Endothelial cell of umbilical vein (primary cell): ENCODE results near the gene EIF2B4. TPM values are rescaled to one million over a fixed set of nuclear protein-coding genes. Genes with fewer than 3 reads are reported as not detected.

Source experiments
- BruUV-seq: library from RNA; stranded (reverse); fragments of 400-500 nt; replicated peaks from 2 replicates; lab custom pipeline; 2021; lab: Mats Ljungman, UMichigan
- CTCF ChIA-PET: fragments of 300-600, 350-600 bp; sonication (Branson Sonifier 250); formaldehyde crosslinking; loops from one replicate; lab custom pipeline; 2021; ENCODE audit warnings: antibody characterized with exemption, inconsistent platforms; lab: Charles Lee
- POLR2A ChIA-PET: fragments of 300-600, 350-600 bp; sonication (Branson Sonifier 250); formaldehyde crosslinking; loops from one replicate; lab custom pipeline; 2021; ENCODE audit warnings: antibody characterized with exemption, inconsistent platforms; lab: Charles Lee
- DNase-seq: peaks from one replicate; pipeline ENCODE4 v3.0.0-alpha.2; 2011; ENCODE audit warnings: low read depth, low spot score
- FAIRE-seq: peaks from 2 replicates; lab custom pipeline; 2011; peaks lifted over from hg19 to GRCh38; lab: Jason Lieb, UNC
- H2AFZ ChIP-seq: 2 replicates; pipeline ENCODE4 v1.6.0; 2012; ENCODE audit warnings: low read depth, low read length, control low read depth, inconsistent platforms
- H3K27ac ChIP-seq: 2 replicates; pipeline ENCODE4 v1.5.1; 2011; ENCODE audit warnings: low read depth, mild to moderate bottlenecking, control low read depth, low read length, moderate library complexity; ENCODE audit not compliant: insufficient read depth
- H3K27me3 ChIP-seq, 2 experiments: 2 replicates each; pipeline versions ENCODE4 v1.6.0 to v1.6.1; 2011; ENCODE audit warnings: low read length in 2 of 2, mixed read lengths in 1 of 2; ENCODE audit not compliant: control insufficient read depth in 2 of 2, insufficient read depth in 2 of 2
- H3K36me3 ChIP-seq, 2 experiments: 2 replicates in 1 of 2; 3 replicates in 1 of 2; pipeline ENCODE4 v1.5.1; 2011; ENCODE audit warnings: low read length in 2 of 2, mild to moderate bottlenecking in 1 of 2, moderate library complexity in 1 of 2; ENCODE audit not compliant: control insufficient read depth in 2 of 2, insufficient read depth in 2 of 2; ENCODE audit errors: extremely low read depth in 1 of 2
- H3K4me1 ChIP-seq: 3 replicates; pipeline ENCODE4 v1.5.1; 2011; ENCODE audit warnings: mild to moderate bottlenecking, low read length; ENCODE audit not compliant: control insufficient read depth, insufficient read depth; ENCODE audit errors: extremely low read depth
- H3K4me2 ChIP-seq: 2 replicates; pipeline ENCODE4 v1.6.1; 2011; ENCODE audit warnings: low read length, control low read depth, mixed read lengths; ENCODE audit not compliant: insufficient read depth
- H3K4me3 ChIP-seq, 3 experiments: fragments of 200-600 bp in 1 of 3; sonication (generic), shearing (Covaris generic) in 1 of 3; replicated peaks in 1 of 3; 2 replicates each; pipeline ENCODE4 v1.5.1; 2011 to 2016; ENCODE audit warnings: control low read depth in 3 of 3, low read length in 3 of 3, mild to moderate bottlenecking in 2 of 3, inconsistent platforms in 1 of 3, low read depth in 1 of 3, moderate library complexity in 1 of 3; ENCODE audit not compliant: insufficient read depth in 1 of 3
- H3K79me2 ChIP-seq: 2 replicates; pipeline ENCODE4 v1.6.0; 2012; ENCODE audit warnings: low read length, inconsistent platforms; ENCODE audit not compliant: control insufficient read depth, insufficient read depth
- H3K9ac ChIP-seq: replicated peaks from 2 replicates; pipeline ENCODE3; 2011; ENCODE audit warnings: low read length, control low read depth; ENCODE audit not compliant: insufficient read depth; ENCODE audit errors: extremely low read depth
- H3K9me1 ChIP-seq: replicated peaks from 3 replicates; pipeline ENCODE4 v1.6.0; 2011; ENCODE audit warnings: mild to moderate bottlenecking, low read length; ENCODE audit not compliant: control insufficient read depth, insufficient read depth; ENCODE audit errors: extremely low read depth
- H3K9me3 ChIP-seq: replicated peaks from 2 replicates; pipeline ENCODE4 v1.5.1; 2012; ENCODE audit warnings: low read length, inconsistent platforms; ENCODE audit not compliant: control insufficient read depth, insufficient read depth
- H4K20me1 ChIP-seq: replicated peaks from 2 replicates; pipeline ENCODE3; 2011; ENCODE audit warnings: mild to moderate bottlenecking, low read length; ENCODE audit not compliant: control insufficient read depth, insufficient read depth; ENCODE audit errors: extremely low read depth
- EZH2 ChIP-seq: IDR thresholded peaks from 2 replicates; pipeline ENCODE4 v1.6.1; 2012; ENCODE audit warnings: borderline replicate concordance, low read depth, mild to moderate bottlenecking, moderate library complexity, low read length, inconsistent platforms; ENCODE audit not compliant: severe bottlenecking
- FOS ChIP-seq: IDR thresholded peaks from 2 replicates; pipeline ENCODE4 v1.6.1; 2011; ENCODE audit warnings: mild to moderate bottlenecking, low read length, moderate library complexity, borderline replicate concordance; ENCODE audit not compliant: insufficient read depth
- GATA2 ChIP-seq: IDR thresholded peaks from 2 replicates; pipeline ENCODE4 v1.7.0; 2011; ENCODE audit warnings: low read depth, mild to moderate bottlenecking, moderate library complexity, mixed read lengths, low read length; ENCODE audit not compliant: insufficient read length, insufficient read depth
- JUN ChIP-seq: IDR thresholded peaks from 2 replicates; pipeline ENCODE4 v1.6.1; 2011; ENCODE audit warnings: borderline replicate concordance, low read depth; ENCODE audit not compliant: insufficient read length, insufficient read depth
- MAX ChIP-seq: IDR thresholded peaks from 2 replicates; pipeline ENCODE4 v1.6.1; 2011; ENCODE audit not compliant: insufficient read depth, insufficient read length
- MYC ChIP-seq: IDR thresholded peaks from one replicate; pipeline ENCODE4 v1.6.1; 2011; ENCODE audit warnings: mild to moderate bottlenecking, low read depth, low read length
- POLR2A ChIP-seq: IDR thresholded peaks from 2 replicates; pipeline ENCODE4 v1.6.1; 2012; ENCODE audit warnings: low read depth, mild to moderate bottlenecking, control low read depth, low read length
- POLR2AphosphoS5 ChIP-seq: IDR thresholded peaks from 2 replicates; pipeline ENCODE4 v1.6.1; 2012; ENCODE audit warnings: low read depth, mild to moderate bottlenecking, control low read depth, low read length, moderate library complexity; ENCODE audit not compliant: insufficient read depth
- dilution Hi-C: fragments of 300-500 bp; cut with MboI; formaldehyde crosslinking; loops from one replicate; pipeline ENCODE4 v1.15.0; 2019; ENCODE audit warnings: low sequenced_read_pairs; ENCODE audit not compliant: extremely low pct_ligation_motif_present
- intact Hi-C: fragments of 100-400 bp; cut with micrococcal nuclease; formaldehyde crosslinking; loops from one replicate; pipeline ENCODE4 v1.10.0; 2022
- polyA plus RNA-seq, 4 experiments: library from polyadenylated mRNA; depleted of rRNA in 3 of 4; stranded (reverse) in 3 of 4; unstranded in 1 of 4; fragments of >200 nt; gene quantifications; 2 replicates each; pipeline versions ENCODE4 v1.2.1 to v1.2.3, GENCODE V29; 2011 to 2012; ENCODE audit warnings: missing spikeins in 1 of 4
- total RNA-seq: library from RNA; stranded (reverse); gene quantifications from 2 replicates; pipeline ENCODE4 v1.2.3, GENCODE V29; 2021
- TF ChIP-seq, protein P1 (sequence below), 2 donors: IDR thresholded peaks; 1 replicate in 1 of 2; 2 replicates in 1 of 2; pipeline ENCODE4 v1.5.1; 2011; ENCODE audit warnings: low read length in 2 of 2, mild to moderate bottlenecking in 2 of 2, moderate library complexity in 2 of 2, control low read depth in 1 of 2, inconsistent platforms in 1 of 2, low read depth in 1 of 2; ENCODE audit not compliant: insufficient read depth in 1 of 2; ENCODE audit errors: extremely low read depth in 1 of 2

Gene EIF2B4
- total and polyA plus RNA-seq, 2 donors (not counting 3 experiments of a cell fraction or from before 2014, with no cell fraction given), result 43.7 to 63.2 TPM

DNA sequence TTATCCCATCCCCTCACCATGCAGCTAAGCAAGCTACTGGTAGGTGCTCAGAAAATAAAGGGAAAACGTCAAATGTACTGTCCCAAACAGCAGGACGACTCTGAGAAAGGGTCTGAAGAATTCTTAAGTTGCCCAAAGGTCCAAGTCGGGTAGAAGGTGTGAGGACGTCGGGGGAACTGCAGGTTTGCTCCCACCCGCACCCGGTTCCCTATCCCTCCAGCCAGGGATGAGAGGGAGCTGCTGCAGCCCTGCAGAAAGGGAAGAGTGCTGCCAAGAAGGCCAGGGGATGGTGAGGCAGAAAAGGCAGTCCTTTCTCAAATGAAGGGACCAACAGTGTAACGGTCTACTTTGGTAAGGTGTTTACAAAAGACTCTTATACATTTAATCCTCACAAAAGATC lies 55.0 kb downstream of the EIF2B4 start:
- TF ChIP-seq FOS (no peak), POLR2A (no peak), JUN (no peak), MYC (no peak), POLR2AphosphoS5 (no peak), MAX (no peak), EZH2 (no peak), GATA2 (no peak)
- TF ChIP-seq, protein P1, sequence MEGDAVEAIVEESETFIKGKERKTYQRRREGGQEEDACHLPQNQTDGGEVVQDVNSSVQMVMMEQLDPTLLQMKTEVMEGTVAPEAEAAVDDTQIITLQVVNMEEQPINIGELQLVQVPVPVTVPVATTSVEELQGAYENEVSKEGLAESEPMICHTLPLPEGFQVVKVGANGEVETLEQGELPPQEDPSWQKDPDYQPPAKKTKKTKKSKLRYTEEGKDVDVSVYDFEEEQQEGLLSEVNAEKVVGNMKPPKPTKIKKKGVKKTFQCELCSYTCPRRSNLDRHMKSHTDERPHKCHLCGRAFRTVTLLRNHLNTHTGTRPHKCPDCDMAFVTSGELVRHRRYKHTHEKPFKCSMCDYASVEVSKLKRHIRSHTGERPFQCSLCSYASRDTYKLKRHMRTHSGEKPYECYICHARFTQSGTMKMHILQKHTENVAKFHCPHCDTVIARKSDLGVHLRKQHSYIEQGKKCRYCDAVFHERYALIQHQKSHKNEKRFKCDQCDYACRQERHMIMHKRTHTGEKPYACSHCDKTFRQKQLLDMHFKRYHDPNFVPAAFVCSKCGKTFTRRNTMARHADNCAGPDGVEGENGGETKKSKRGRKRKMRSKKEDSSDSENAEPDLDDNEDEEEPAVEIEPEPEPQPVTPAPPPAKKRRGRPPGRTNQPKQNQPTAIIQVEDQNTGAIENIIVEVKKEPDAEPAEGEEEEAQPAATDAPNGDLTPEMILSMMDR (IDR thresholded peaks at IDR 0.05; ENCODE audit: extremely low read depth in 1 of 2, insufficient read depth in 1 of 2, low read depth in 1 of 2, low read length in 2 of 2), result no peak
- Histone ChIP-seq H3K9me3 (no peaks in the 10 kb centered on the region), H3K9me1 (no peaks in the 10 kb centered on the region), H3K4me1 (peaks cover 6% of the 10 kb centered on the region), H3K36me3 (peaks cover 0 to 3% of the 10 kb centered on the region in 2 experiments), H3K27me3 (no peaks in the 10 kb centered on the region), H4K20me1 (no peaks in the 10 kb centered on the region), H3K9ac (no peak overlapping the region), H2AFZ (no peak overlapping the region), H3K27ac (no peak overlapping the region), H3K4me2 (no peak overlapping the region), H3K79me2 (no peaks in the 10 kb centered on the region), H3K4me3 (no peak overlapping the region)
- CTCF ChIA-PET, result interaction anchor here (1.0 to 2.5 kb wide), 2 partner anchors 12 to 50 kb away, joined by 3 to 12 read pairs; no protein-coding TSS in a partner anchor
- no peak for FAIRE-seq
- no peak for DNase-seq
- dilution Hi-C loops (no loop called here), intact Hi-C loops (no loop called here)
- POLR2A ChIA-PET, result no interaction called here
- no TSS peak for BruUV-seq
